ENCODE results near the gene SLC34A1.

The SLC34A1 gene

GRCh38 chr5:177367323-177367848, 16.8 kb upstream of the SLC34A1 start:
- H3K4me1 ChIP-seq (ENCODE audit: control insufficient read depth, insufficient read depth, low read length) = peaks cover 9% of the 10 kb centered on the region; the same call in 1 of the 2 replicates
- POLR2A ChIA-PET = interaction anchor here (0.6 to 1.7 kb wide), 5 partner anchors 16 to 787 kb away, joined by 3 to 10 read pairs (median 4); partner anchors contain the start of genes GRK6 and LMAN2

GRCh38 chr5:177367981-177368868, 16.0 kb upstream of the SLC34A1 start:
- ChIA-PET POLR2A (interaction anchor here (0.6 kb wide), 1 partner anchor 15 kb away, joined by 6 read pairs; no protein-coding TSS in a partner anchor), CTCF (interaction anchor here (0.6 to 6.1 kb wide), 13 partner anchors 11 to 218 kb away, joined by 3 to 65 read pairs (median 6); partner anchors contain the start of genes GRK6, LMAN2 and PFN3)
- Histone ChIP-seq H3K27ac (ENCODE audit: extremely low read depth, low read depth, low read length) (no peak overlapping the region), H3K9me3 (ENCODE audit: control insufficient read depth, insufficient read depth, low read depth, low read length) (no peaks in the 10 kb centered on the region), H3K4me1 (ENCODE audit: control insufficient read depth, insufficient read depth, low read length) (peaks cover 6% of the 10 kb centered on the region; the same call in 1 of the 2 replicates), H3K36me3 (ENCODE audit: control insufficient read depth in 2 of 2, insufficient read depth in 1 of 2, low read length in 2 of 2) (peaks cover 0 to 5% of the 10 kb centered on the region in 2 experiments; a peak in 1 of 3 replicates), H3K4me3 (ENCODE audit: low read depth, low read length) (no peak overlapping the region)
- 0 out of 2 replicates have a peak, but pooled peaks have one; percentile 13 for TF ChIP-seq ZNF600 (tag by site-specific recombination; IDR thresholded peaks at IDR 0.05)
- TF ChIP-seq ZBTB20 (tag by site-specific recombination; IDR thresholded peaks at IDR 0.05) = no peak
- no peak for TF ChIP-seq ZNF114 (tag by site-specific recombination; IDR thresholded peaks at IDR 0.05)
- no peak for TF ChIP-seq ZNF26 (tag by site-specific recombination; IDR thresholded peaks at IDR 0.05)

More at GRCh38 chr5:177367323-177367848, 16.8 kb upstream of the SLC34A1 start:
- no peak overlapping the region for H3K4me3 ChIP-seq (ENCODE audit: low read depth, low read length)
- H3K9me3 ChIP-seq (ENCODE audit: control insufficient read depth, insufficient read depth, low read depth, low read length) = no peaks in the 10 kb centered on the region
- no peak overlapping the region for H3K27ac ChIP-seq (ENCODE audit: extremely low read depth, low read depth, low read length)
- CTCF ChIA-PET = interaction anchor here (0.7 to 1.3 kb wide), 8 partner anchors 9 to 925 kb away, joined by 3 to 6 read pairs (median 4); partner anchors contain the start of gene RGS14
- peaks cover 0 to 5% of the 10 kb centered on the region in 2 experiments; a peak in 1 of 3 replicates for H3K36me3 ChIP-seq (ENCODE audit: control insufficient read depth in 2 of 2, insufficient read depth in 1 of 2, low read length in 2 of 2)
- TF ChIP-seq SP3 (tag by site-specific recombination; IDR thresholded peaks at IDR 0.05) = peak; percentile 36; the same call in 1 of the 2 replicates
- no peak for TF ChIP-seq ZBTB6 (tag by site-specific recombination; IDR thresholded peaks at IDR 0.05)
- TF ChIP-seq ZNF223 (tag by site-specific recombination; IDR thresholded peaks at IDR 0.05) = peak; percentile 91

- peaks cover 0 to 5% of the 10 kb centered on the region in 2 experiments; a peak in 1 of 3 replicates for H3K36me3 ChIP-seq (ENCODE audit: control insufficient read depth in 2 of 2, insufficient read depth in 1 of 2, low read length in 2 of 2)
- H3K27ac ChIP-seq (ENCODE audit: extremely low read depth, low read depth, low read length) = no peak overlapping the region
- peaks cover 6% of the 10 kb centered on the region; the same call in 1 of the 2 replicates for H3K4me1 ChIP-seq (ENCODE audit: control insufficient read depth, insufficient read depth, low read length)
- TF ChIP-seq HOXC10 (CRISPR knock-in tag; IDR thresholded peaks at IDR 0.05) = no peak
- TF ChIP-seq ZNF280C (tag by site-specific recombination; IDR thresholded peaks at IDR 0.05) = no peak
- 0 out of 2 replicates have a peak, but pooled peaks have one; percentile 11 for TF ChIP-seq ZNF341 (tag by site-specific recombination; IDR thresholded peaks at IDR 0.05; ENCODE audit: low read depth)
- 0 out of 2 replicates have a peak, but pooled peaks have one; percentile 14 for TF ChIP-seq PRDM10 (tag by site-specific recombination; IDR thresholded peaks at IDR 0.05)
- peak; percentile 14; the same call in 1 of the 2 replicates for TF ChIP-seq PRDM1 (tag by site-specific recombination; IDR thresholded peaks at IDR 0.05)
- H3K4me3 ChIP-seq (ENCODE audit: low read depth, low read length) = no peak overlapping the region
- ChIA-PET CTCF (interaction anchor here (0.6 to 6.1 kb wide), 17 partner anchors 10 to 219 kb away, joined by 3 to 65 read pairs (median 5); partner anchors contain the start of genes GRK6, LMAN2 and PFN3), POLR2A (no interaction called here)
- no peaks in the 10 kb centered on the region for H3K9me3 ChIP-seq (ENCODE audit: control insufficient read depth, insufficient read depth, low read depth, low read length)
Observed at GRCh38 chr5:177368869-177369644, 15.2 kb upstream of the SLC34A1 start.

Measured in HEK293 (cell line).